Kidney (tissue), 14 donors: ENCODE results near the gene PHETA1. TPM values are rescaled to one million over a fixed set of nuclear protein-coding genes. Genes with fewer than 3 reads are reported as not detected.
"Not testable (repeated sequence)": the region's sequence is repeated elsewhere in the genome, so short reads cannot be mapped to it uniquely, and the experiment has no call there.

Experiments used
- DNase-seq, 5 donors: peaks; one replicate each; pipeline ENCODE4 v3.0.0-alpha.2; 2013 to 2020
- FAIRE-seq: peaks from 2 replicates; lab custom pipeline; 2012; peaks lifted over from hg19 to GRCh38; lab: Jason Lieb, UNC
- H3K27ac ChIP-seq, 2 donors: one replicate each; pipeline ENCODE4 v1.7.0; 2013; ENCODE audit warnings: low read depth in 2 of 2, low read length in 2 of 2, inconsistent platforms in 1 of 2
- H3K27me3 ChIP-seq: one replicate; pipeline ENCODE4 v1.7.1; 2013; ENCODE audit warnings: low read length, inconsistent platforms; ENCODE audit not compliant: control insufficient read depth, insufficient read depth
- H3K36me3 ChIP-seq, 3 donors: one replicate each; pipeline versions ENCODE4 v1.7.0 to v1.7.1; 2013; ENCODE audit warnings: low read length in 3 of 3, control low read depth in 1 of 3, inconsistent platforms in 1 of 3; ENCODE audit not compliant: insufficient read depth in 3 of 3, control insufficient read depth in 2 of 3
- H3K4me1 ChIP-seq, 3 donors: one replicate each; pipeline versions ENCODE4 v1.7.0 to v1.7.1; 2013; ENCODE audit warnings: low read length in 3 of 3, inconsistent platforms in 1 of 3, low read depth in 1 of 3; ENCODE audit not compliant: control insufficient read depth in 2 of 3, insufficient read depth in 2 of 3
- H3K4me3 ChIP-seq, 3 donors: one replicate each; pipeline versions ENCODE4 v1.7.0 to v1.8.1; 2013; ENCODE audit warnings: low read length in 3 of 3, control low read depth in 1 of 3, inconsistent platforms in 1 of 3
- H3K9ac ChIP-seq, 3 donors: one replicate each; pipeline versions ENCODE4 v1.7.0 to v1.7.1; 2013; ENCODE audit warnings: low read length in 3 of 3, control low read depth in 1 of 3, inconsistent platforms in 1 of 3
- H3K9me3 ChIP-seq, 3 donors: one replicate each; pipeline versions ENCODE4 v1.7.0 to v1.7.1; 2013; ENCODE audit warnings: low read length in 3 of 3, control low read depth in 1 of 3, inconsistent platforms in 1 of 3; ENCODE audit not compliant: control insufficient read depth in 2 of 3, insufficient read depth in 1 of 3
- CTCF ChIP-seq: IDR thresholded peaks from 3 replicates; pipeline ENCODE4 v1.5.1; 2012; ENCODE audit warnings: mild to moderate bottlenecking, moderate library complexity, borderline replicate concordance; ENCODE audit not compliant: insufficient read depth; ENCODE audit errors: extremely low read depth
- intact Hi-C: fragments of 100-400 bp; cut with DNase I; formaldehyde crosslinking; loops from one replicate; pipeline ENCODE4 v1.11.1; 2022
- polyA plus RNA-seq: library from polyadenylated mRNA; stranded (reverse); fragments of 350-450 nt; fragmentation: Illumina TruSeq; extraction: RNeasy Lipid Tissue Mini Kit (QIAGEN cat#74804); gene quantifications from one replicate; pipeline ENCODE4 v1.2.3, GENCODE V29; 2014; ENCODE audit warnings: low read depth, low replicate concordance; ENCODE audit not compliant: insufficient read depth
- total RNA-seq: library from RNA; stranded (reverse); fragmentation: NEBNext Ultra II Directional; extraction: Animal tissue kit (Norgen Biotek cat#: 25700); gene quantifications from one replicate; pipeline ENCODE4 v1.2.1, GENCODE V29; 2021
- donor health status: control.
- donor health status: control.
- donor health status: control.
- donor health status: control.
- donor health status: control.
- donor health status: DM: yes; HTN: yes; CAD: no.
- donor health status: Normal renal cell carcinoma (clear cell type).

Gene PHETA1
- total and polyA plus RNA-seq, 2 donors from 2014 or later: 6.3 to 19.0 TPM

- no peak for DNase-seq
These were observed 29.6 kb upstream of the PHETA1 start for GRCh38 chr12:111398530-111398929.

DNA sequence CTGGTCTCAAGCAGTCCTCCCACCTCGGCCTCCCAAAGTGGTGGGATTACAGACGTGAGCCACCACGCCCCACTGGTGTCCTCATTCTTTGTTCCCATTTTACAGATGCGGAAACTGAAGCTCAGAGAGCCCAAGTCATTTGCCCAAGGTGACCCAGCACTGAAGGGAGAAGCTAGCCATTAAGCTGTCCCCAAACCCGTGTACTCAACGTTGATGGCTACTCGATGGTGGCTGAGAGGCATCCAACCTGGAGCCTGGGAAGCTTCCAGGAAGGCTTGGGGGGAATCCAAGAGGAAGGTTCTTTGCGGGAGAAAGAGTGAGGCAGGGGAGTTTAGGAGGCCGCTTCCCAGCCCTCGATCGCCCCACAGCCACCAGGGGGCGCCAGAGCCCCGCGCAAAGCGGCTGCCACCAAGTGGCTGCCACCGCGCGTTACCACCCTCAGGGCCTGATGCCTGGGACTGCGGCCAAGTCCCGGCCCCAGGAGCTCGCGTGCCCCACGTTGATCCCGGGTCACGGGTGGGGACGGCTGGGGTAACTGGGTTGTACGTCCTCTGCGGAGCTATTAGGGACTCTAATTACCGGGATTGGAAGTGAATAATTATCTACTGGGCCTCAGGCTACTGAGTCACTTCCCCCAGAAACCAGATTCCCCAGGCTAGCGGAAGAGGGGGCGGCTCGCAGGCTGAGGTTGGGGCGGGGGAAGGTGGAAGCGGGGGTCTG, 28.0 kb upstream of the PHETA1 start:
- H3K4me3 ChIP-seq: no peak overlapping the region
- no peak for FAIRE-seq
- peak; percentile 98 for TF ChIP-seq CTCF
- H3K9me3 ChIP-seq: no peaks in the 10 kb centered on the region
- peak overlapping the region in 1 of 3 donors; percentile 75 for H3K9ac ChIP-seq
- intact Hi-C loops: loop anchor here (5.0 kb wide), 1 partner anchor 55 kb away; no protein-coding TSS in a partner anchor
- peaks cover 0 to 5% (median 0%) of the 10 kb centered on the region in 3 donors for H3K4me1 ChIP-seq
- no peaks in the 10 kb centered on the region for H3K36me3 ChIP-seq
- peak overlapping the region in 1 of 2 donors; percentile 1 for H3K27ac ChIP-seq
- no peaks in the 10 kb centered on the region for H3K27me3 ChIP-seq
- peak; percentile 85 to 97 (median 88) for DNase-seq

More at GRCh38 chr12:111398530-111398929, 29.6 kb upstream of the PHETA1 start:
- Histone ChIP-seq H3K4me1 (peaks cover 0 to 12% (median 0%) of the 10 kb centered on the region in 3 donors), H3K9ac (no peak overlapping the region), H3K27ac (no peak overlapping the region), H3K9me3 (no peaks in the 10 kb centered on the region), H3K4me3 (no peak overlapping the region), H3K27me3 (no peaks in the 10 kb centered on the region), H3K36me3 (no peaks in the 10 kb centered on the region)
- intact Hi-C loops: loop anchor here (5.0 kb wide), 1 partner anchor 54 kb away; no protein-coding TSS in a partner anchor
- no peak for FAIRE-seq
- TF ChIP-seq CTCF: no peak

DNA sequence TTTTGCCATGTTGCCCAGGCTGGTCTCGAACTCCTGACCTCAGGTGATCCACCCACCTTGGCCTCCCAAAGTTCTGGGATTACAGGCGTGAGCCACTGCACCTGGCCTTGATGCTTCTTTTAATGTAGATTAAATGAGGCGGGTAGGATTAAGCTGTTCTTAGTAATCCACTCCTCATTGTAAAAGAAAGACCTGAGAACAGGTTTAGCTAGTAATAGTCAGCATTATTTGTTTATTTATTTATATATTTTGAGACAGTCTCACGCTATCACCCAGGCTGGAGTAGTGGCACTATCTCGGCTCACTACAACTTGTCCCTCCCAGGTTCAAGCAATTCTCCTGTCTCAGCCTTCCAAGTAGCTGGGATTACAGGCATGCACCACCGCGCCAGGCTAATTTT, 27.4 kb upstream of the PHETA1 start:
- not testable (repeated sequence) for H3K9ac ChIP-seq, DNase-seq, H3K27me3 ChIP-seq, H3K4me1 ChIP-seq, H3K36me3 ChIP-seq, H3K4me3 ChIP-seq, H3K27ac ChIP-seq, H3K9me3 ChIP-seq, FAIRE-seq
- intact Hi-C loops: loop anchor here (5.0 kb wide), 1 partner anchor 56 kb away; no protein-coding TSS in a partner anchor

- intact Hi-C loops: loop anchor here (5.0 kb wide), 1 partner anchor 57 kb away; no protein-coding TSS in a partner anchor
- FAIRE-seq (no peak), DNase-seq (no peak)
- no peaks in the 10 kb centered on the region for H3K36me3 ChIP-seq
- H3K27ac ChIP-seq: no peak overlapping the region
- no peaks in the 10 kb centered on the region for H3K9me3 ChIP-seq
- no peak overlapping the region for H3K9ac ChIP-seq
- TF ChIP-seq CTCF: no peak
- no peaks in the 10 kb centered on the region for H3K27me3 ChIP-seq
- H3K4me3 ChIP-seq: no peak overlapping the region
- H3K4me1 ChIP-seq: peaks cover 0 to 5% (median 0%) of the 10 kb centered on the region in 3 donors
These were observed 26.7 kb upstream of the PHETA1 start for GRCh38 chr12:111395336-111396187.
